Heart right ventricle (tissue), 16 donors: ENCODE results near the gene ABCF3. TPM values are rescaled to one million over a fixed set of nuclear protein-coding genes. Genes with fewer than 3 reads are reported as not detected.

Experiments used
- ATAC-seq, 8 donors: fragments of 200-7000 bp; cut with Tn5 transposase; one replicate each; pipeline ENCODE4 v1.9.1; 2020; ENCODE audit warnings: mild to moderate bottlenecking in 8 of 8, moderate library complexity in 8 of 8, moderate number of reproducible peaks in 1 of 8
- DNase-seq, 2 donors: peaks; one replicate each; pipeline ENCODE4 v3.0.0-alpha.2; 2020
- H3K27ac ChIP-seq, 10 donors: fragments of 200-600 bp; sonication (generic) in 2 of 10; one replicate each; pipeline versions ENCODE4 v1.5.0 to v1.8.0; 2020 to 2022; ENCODE audit warnings: mild to moderate bottlenecking in 3 of 10
- H3K27me3 ChIP-seq, 7 donors: fragments of 200-600 bp; one replicate each; pipeline ENCODE4 v1.8.0; 2021 to 2022; ENCODE audit warnings: mild to moderate bottlenecking in 2 of 7
- H3K36me3 ChIP-seq, 9 donors: fragments of 200-600 bp; sonication (generic) in 1 of 9; one replicate each; pipeline versions ENCODE4 v1.5.0 to v1.8.0; 2020 to 2022; ENCODE audit warnings: mild to moderate bottlenecking in 2 of 9
- H3K4me1 ChIP-seq, 9 donors: fragments of 200-600 bp; sonication (generic) in 1 of 9; one replicate each; pipeline versions ENCODE4 v1.5.0 to v1.8.0; 2020 to 2022; ENCODE audit warnings: mild to moderate bottlenecking in 4 of 9
- H3K4me3 ChIP-seq, 10 donors: fragments of 200-600 bp; sonication (generic) in 2 of 10; one replicate each; pipeline versions ENCODE4 v1.5.0 to v1.8.0; 2020 to 2022; ENCODE audit warnings: mild to moderate bottlenecking in 7 of 10, moderate library complexity in 2 of 10
- H3K9me3 ChIP-seq, 11 donors: fragments of 200-600 bp in 10 of 11; sonication (generic) in 2 of 11; one replicate each; pipeline versions ENCODE4 v1.5.0 to v1.8.0; 2013 to 2022; ENCODE audit warnings: mild to moderate bottlenecking in 2 of 11, control low read depth in 1 of 11, moderate library complexity in 1 of 11
- WGBS, 2 donors: extraction: QIAGEN DNeasy Blood & Tissue Kit; methylation state at CpG; one replicate each; pipeline ENCODE4 v1.1.7; 2013; ENCODE audit warnings: inconsistent platforms in 1 of 2; 5-methylcytosine and 5-hydroxymethylcytosine counted together
- intact Hi-C, 10 donors: fragments of 100-400 bp; cut with DNase I; formaldehyde crosslinking; loops; one replicate each; pipeline versions ENCODE4 v1.11.1 to v1.14.2; 2022
- polyA plus RNA-seq, 2 donors: library from polyadenylated mRNA; stranded (reverse); fragments of 200-250 nt; gene quantifications; one replicate each; pipeline ENCODE4 v1.2.3, GENCODE V29; 2013
- total RNA-seq, 10 donors: library from RNA; stranded (reverse); fragmentation: NEBNext Ultra II Directional in 3 of 10; extraction: Animal tissue kit (Norgen Biotek cat#: 25700) in 3 of 10; gene quantifications; one replicate each; pipeline versions ENCODE4 v1.2.1 to v1.2.4, GENCODE V29; 2021 to 2023
- TF ChIP-seq, protein P1 (sequence below), 9 donors: fragments of 200-600 bp; sonication (generic) in 2 of 9; IDR thresholded peaks; one replicate each; pipeline versions ENCODE4 v1.5.0 to v1.8.0; 2021 to 2022; ENCODE audit warnings: antibody characterized with exemption in 9 of 9, mild to moderate bottlenecking in 5 of 9, moderate library complexity in 1 of 9
- donor health status: Arrhythmogenic right ventricular cardiomyopathy.
- donor health status: ischemic (EF 13 %, LVEDD 7.1; RV severe dilation, severe dysfunction).
- donor health status: healthy with polysubstance abuse.
- donor health status: DM: no; HTN: yes; CAD: no.
- donor health status: DM: no; HTN: no; CAD: no.
- donor health status: ischemic (EF 25% LVEDD 6.9; RV normal size, moderate dysfunction).
- donor health status: ischemic (EF 25% LVEDD 5.7; RV mildly dilated, moderate dysfunction).
- donor health status: healthy.
- donor health status: DM: yes; HTN: yes; CAD: no.
- donor health status: Ischemic cardiomyopathy.
- donor health status: ischemic (EF 35%, LVEDD 5.7; RV mildly dilated, moderate dysfunction).
- donor health status: nonischemic (EF 11% LVEDD 7.7; RV severe dilation, severe dysfunction).
- donor health status: DM: yes; HTN: yes; CAD: no.
- donor health status: PGD.
- donor health status: ischemic (EF 29% LVEDD 5.4; RV normal size, mild dysfunction).
- donor health status: nonischemic (EF 23%, LVEDD 6.1; RV moderate dilation, normal function).

The ABCF3 gene
- total and polyA plus RNA-seq, 12 donors, result 60.1 to 90.7 (median 73.3) TPM

DNA sequence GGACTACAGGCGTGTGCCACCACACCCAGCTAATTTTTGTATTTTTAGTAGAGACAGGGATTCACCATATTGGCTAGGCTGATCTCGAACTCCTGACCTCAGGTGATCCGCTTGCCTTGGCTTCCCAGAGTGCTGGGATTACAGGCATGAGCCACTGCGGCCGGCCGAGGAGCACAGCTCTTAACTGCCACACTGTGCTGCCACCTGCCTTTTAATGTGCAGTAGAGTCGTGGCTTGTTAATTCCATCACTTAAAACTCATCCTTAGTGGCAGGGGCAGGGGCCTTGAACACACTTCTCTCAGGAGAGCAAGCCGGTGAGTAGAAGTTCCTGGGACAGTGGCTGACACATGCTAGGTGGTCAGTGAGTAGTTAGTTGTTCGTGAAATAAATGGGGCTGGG, 12.5 kb downstream of the ABCF3 start:
- no peak for DNase-seq
- Histone ChIP-seq H3K9me3 (no peaks in the 10 kb centered on the region), H3K27me3 (no peaks in the 10 kb centered on the region), H3K36me3 (peaks cover 0 to 32% (median 13%) of the 10 kb centered on the region in 9 donors), H3K4me1 (no peaks in the 10 kb centered on the region), H3K27ac (no peak overlapping the region), H3K4me3 (no peak overlapping the region)
- intact Hi-C loops, result no loop called here
- no peak for ATAC-seq
- 85 to 86% methylated on average over 9 of the region's 9 CpGs for WGBS, 2 donors
- TF ChIP-seq, protein P1, sequence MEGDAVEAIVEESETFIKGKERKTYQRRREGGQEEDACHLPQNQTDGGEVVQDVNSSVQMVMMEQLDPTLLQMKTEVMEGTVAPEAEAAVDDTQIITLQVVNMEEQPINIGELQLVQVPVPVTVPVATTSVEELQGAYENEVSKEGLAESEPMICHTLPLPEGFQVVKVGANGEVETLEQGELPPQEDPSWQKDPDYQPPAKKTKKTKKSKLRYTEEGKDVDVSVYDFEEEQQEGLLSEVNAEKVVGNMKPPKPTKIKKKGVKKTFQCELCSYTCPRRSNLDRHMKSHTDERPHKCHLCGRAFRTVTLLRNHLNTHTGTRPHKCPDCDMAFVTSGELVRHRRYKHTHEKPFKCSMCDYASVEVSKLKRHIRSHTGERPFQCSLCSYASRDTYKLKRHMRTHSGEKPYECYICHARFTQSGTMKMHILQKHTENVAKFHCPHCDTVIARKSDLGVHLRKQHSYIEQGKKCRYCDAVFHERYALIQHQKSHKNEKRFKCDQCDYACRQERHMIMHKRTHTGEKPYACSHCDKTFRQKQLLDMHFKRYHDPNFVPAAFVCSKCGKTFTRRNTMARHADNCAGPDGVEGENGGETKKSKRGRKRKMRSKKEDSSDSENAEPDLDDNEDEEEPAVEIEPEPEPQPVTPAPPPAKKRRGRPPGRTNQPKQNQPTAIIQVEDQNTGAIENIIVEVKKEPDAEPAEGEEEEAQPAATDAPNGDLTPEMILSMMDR (IDR thresholded peaks at IDR 0.05), result no peak

DNA sequence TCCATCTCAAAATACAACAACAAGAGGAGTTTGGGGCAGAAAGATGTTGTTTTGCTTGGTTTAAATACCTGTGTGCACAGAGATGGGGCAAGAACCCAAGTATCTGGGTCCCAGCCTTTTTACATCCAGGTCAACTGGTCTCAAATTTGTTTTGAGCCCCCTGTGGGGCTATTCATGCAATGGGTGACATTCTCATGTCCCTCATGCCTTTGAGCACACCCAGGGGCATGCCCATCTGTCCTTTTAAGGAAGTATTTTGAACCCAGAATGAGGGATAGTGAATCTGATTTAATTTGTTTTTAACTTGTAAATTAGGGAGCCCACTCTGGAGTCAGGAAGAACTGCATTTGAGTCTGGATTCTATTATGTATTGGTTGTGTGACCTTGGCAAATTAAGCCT, 14.8 kb downstream of the ABCF3 start:
- no peaks in the 10 kb centered on the region for H3K4me1 ChIP-seq
- no peaks in the 10 kb centered on the region for H3K9me3 ChIP-seq
- ATAC-seq, result no peak
- peaks cover 0 to 2% (median 0%) of the 10 kb centered on the region in 7 donors for H3K27me3 ChIP-seq
- TF ChIP-seq, protein P1 (IDR thresholded peaks at IDR 0.05), result no peak
- H3K36me3 ChIP-seq, result peaks cover 0 to 9% (median 0%) of the 10 kb centered on the region in 9 donors
- H3K27ac ChIP-seq, result no peak overlapping the region
- DNase-seq, result no peak
- intact Hi-C loops, result no loop called here
- no peak overlapping the region for H3K4me3 ChIP-seq

DNA sequence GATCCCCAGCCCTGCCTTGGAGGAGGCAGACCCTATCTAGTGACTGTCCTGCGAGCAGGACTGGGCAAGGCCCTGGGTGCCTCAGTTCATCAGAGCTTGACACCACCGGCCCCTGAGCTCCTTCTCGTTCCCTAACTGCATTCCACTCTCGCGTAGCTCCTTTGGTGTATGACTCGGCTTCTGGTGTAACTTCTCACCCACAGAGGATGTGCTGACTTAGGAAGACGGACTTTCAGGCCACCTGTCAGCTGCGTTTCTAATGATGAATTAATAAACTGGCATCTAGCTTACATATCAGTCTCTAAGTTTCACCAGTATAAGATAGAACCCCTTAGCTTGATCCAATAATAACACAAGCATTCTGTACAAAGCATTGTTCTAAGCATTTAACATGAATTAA, 17.5 kb downstream of the ABCF3 start:
- Histone ChIP-seq H3K27ac (no peak overlapping the region), H3K4me3 (no peak overlapping the region), H3K9me3 (no peaks in the 10 kb centered on the region), H3K27me3 (peaks cover 0 to 10% (median 5%) of the 10 kb centered on the region in 7 donors), H3K4me1 (no peaks in the 10 kb centered on the region), H3K36me3 (no peaks in the 10 kb centered on the region)
- 77 to 84% methylated on average over 8 of the region's 8 CpGs for WGBS, 2 donors
- TF ChIP-seq, protein P1 (IDR thresholded peaks at IDR 0.05), result no peak
- intact Hi-C loops, result no loop called here
- no peak for ATAC-seq
- DNase-seq, result no peak

DNA sequence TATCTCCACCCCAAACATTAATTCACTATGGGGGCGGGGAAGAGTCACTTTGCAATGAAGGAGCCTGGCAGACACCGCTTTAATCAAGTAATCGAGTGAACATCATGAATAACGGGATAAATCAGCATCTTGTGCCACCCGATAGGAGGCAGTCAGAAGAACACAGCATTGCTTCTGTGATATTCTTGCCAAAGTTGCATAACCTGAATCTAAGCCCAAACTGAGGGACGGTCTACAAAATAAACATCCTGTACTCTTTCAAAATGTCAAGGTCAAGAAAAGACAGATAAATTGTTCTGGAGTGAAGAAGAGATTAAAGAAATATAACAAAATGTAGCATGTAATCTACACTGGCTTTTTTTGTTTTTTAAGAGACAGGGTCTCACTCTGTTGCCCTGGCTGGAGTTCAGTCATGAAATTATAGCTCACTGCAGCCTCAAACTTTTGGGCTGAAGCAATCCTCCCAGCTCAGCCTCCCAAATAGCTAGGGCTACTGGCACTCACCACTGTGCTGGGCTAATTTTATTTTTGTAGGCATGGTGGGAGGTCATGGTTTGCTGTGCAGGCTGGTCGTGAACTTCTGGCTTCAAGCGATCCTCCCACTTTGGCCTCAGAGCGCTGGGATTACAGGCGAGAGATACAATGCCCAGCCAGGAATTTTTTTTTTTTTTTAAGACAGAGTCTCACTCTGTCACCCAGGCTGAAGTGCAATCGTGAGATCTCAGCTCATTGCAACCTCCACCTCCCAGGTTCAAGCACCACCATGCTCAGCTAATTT, 23.3 kb downstream of the ABCF3 start:
- Histone ChIP-seq H3K27me3 (peaks cover 0 to 10% (median 5%) of the 10 kb centered on the region in 7 donors), H3K36me3 (no peaks in the 10 kb centered on the region), H3K9me3 (no peaks in the 10 kb centered on the region), H3K27ac (no peak overlapping the region), H3K4me3 (no peak overlapping the region), H3K4me1 (peaks cover 0 to 4% (median 0%) of the 10 kb centered on the region in 9 donors)
- TF ChIP-seq, protein P1 (IDR thresholded peaks at IDR 0.05), result no peak
- 55 to 62% methylated on average over 11 of the region's 11 CpGs for WGBS, 2 donors
- ATAC-seq, result no peak
- no peak for DNase-seq
- intact Hi-C loops, result no loop called here
